GM18511 (cell line): ENCODE measurements around the gene HINFP.
"Not testable (repeated sequence)": the region's sequence is repeated elsewhere in the genome, so short reads cannot be mapped to it uniquely, and the experiment has no call there.

Source experiments
- ATAC-seq: cut with Tn5 transposase; IDR thresholded peaks from one replicate; pipeline ENCODE4 v1.9.1; 2021; ENCODE audit warnings: mild to moderate bottlenecking, moderate library complexity; ENCODE audit not compliant: unreplicated experiment

The HINFP gene

GRCh38 chr11:119154178-119154577 lies 32.8 kb downstream of the HINFP start:
- no peak for ATAC-seq

GRCh38 chr11:119155733-119156492 lies 34.5 kb downstream of the HINFP start:
- no peak for ATAC-seq

GRCh38 chr11:119156496-119156895 lies 35.1 kb downstream of the HINFP start:
- ATAC-seq, result no peak

- no peak for ATAC-seq
Measured at GRCh38 chr11:119157063-119157462, 35.7 kb downstream of the HINFP start.

GRCh38 chr11:119158467-119158866 lies 37.1 kb downstream of the HINFP start:
- ATAC-seq, result no peak

GRCh38 chr11:119160151-119160550 lies 38.8 kb downstream of the HINFP start:
- no peak for ATAC-seq

GRCh38 chr11:119161871-119162270 lies 40.5 kb downstream of the HINFP start:
- ATAC-seq, result no peak

- no peak for ATAC-seq
Measured at GRCh38 chr11:119166368-119167076, 45.1 kb downstream of the HINFP start.

GRCh38 chr11:119167077-119167458 lies 45.7 kb downstream of the HINFP start:
- not testable (repeated sequence) for ATAC-seq

GRCh38 chr11:119167933-119168332 lies 46.6 kb downstream of the HINFP start:
- no peak for ATAC-seq

GRCh38 chr11:119168471-119169281 lies 47.3 kb downstream of the HINFP start, which contains the start of gene NLRX1:
Gene NLRX1 (plus strand): TSS chr11:119168725. CDS start chr11:119171404, 2,679 bp downstream.
- ATAC-seq, result peak; percentile 86

- peak; percentile 43 for ATAC-seq
Measured at GRCh38 chr11:119169282-119169719, 47.9 kb downstream of the HINFP start.

- no peak for ATAC-seq
Measured at GRCh38 chr11:119172513-119172912, 51.1 kb downstream of the HINFP start.

GRCh38 chr11:119173453-119173852 lies 52.1 kb downstream of the HINFP start:
- ATAC-seq, result no peak

GRCh38 chr11:119175493-119176077 lies 54.2 kb downstream of the HINFP start:
- no peak for ATAC-seq

GRCh38 chr11:119178166-119178680 lies 56.8 kb downstream of the HINFP start:
- ATAC-seq, result no peak

- ATAC-seq, result no peak
Measured at GRCh38 chr11:119179342-119179741, 58.0 kb downstream of the HINFP start.

- no peak for ATAC-seq
Measured at GRCh38 chr11:119179983-119180382, 58.6 kb downstream of the HINFP start.

GRCh38 chr11:119180729-119181676 lies 59.6 kb downstream of the HINFP start:
- no peak for ATAC-seq
